Activated CD8-positive, alpha-beta memory T cell treated with anti-CD3 and anti-CD28 coated beads for 4 hours (primary cell): ENCODE results near the gene VSIG10L2.
"Not testable (repeated sequence)": the region's sequence is repeated elsewhere in the genome, so short reads cannot be mapped to it uniquely, and the experiment has no call there.

Experiments
- DNase-seq, 2 donors: peaks; one replicate each; pipeline ENCODE4 v3.0.0-alpha.2; 2020; ENCODE audit warnings: low read depth in 2 of 2

VSIG10L2 gene

DNA sequence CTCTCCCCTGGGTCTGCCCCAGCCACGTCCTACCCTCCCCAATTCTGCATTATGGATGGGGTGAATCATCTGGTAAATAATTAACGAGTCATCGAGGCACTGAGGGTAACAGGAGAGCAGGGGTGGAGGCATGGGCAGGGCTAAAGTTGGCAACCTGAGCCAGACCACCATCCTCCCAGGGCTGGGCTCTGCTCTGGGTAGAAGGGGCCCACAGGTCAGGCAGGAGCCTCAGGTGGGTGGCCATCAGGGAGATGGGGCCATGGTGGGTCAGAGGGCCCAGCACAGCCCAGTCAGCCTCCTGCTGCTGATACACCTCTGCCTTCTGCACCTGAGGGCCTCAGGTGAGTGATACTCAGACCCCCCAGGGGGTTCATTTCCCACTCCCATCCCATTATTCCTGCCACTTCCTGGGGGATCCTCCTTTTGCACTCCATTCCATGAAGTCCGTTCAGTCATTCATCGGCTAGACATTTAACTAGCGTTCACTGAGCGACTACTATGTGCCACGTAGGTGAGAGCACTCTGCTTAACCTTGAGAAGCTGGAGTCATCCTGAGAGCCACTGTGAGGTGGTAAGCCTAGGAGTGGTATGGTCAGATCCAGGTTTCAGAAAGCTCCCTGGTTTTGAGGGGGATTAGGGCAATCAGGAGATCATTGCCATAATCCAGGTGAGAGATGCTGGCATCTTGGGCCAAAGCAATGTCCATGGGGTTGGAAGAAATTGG, at the start of gene VSIG10L2:
Gene VSIG10L2, plus strand, starts transcription at position 248 of the 724 bp plus-strand sequence. Its CDS starts 12 bp downstream, at position 260.
- DNase-seq = no peak

DNA sequence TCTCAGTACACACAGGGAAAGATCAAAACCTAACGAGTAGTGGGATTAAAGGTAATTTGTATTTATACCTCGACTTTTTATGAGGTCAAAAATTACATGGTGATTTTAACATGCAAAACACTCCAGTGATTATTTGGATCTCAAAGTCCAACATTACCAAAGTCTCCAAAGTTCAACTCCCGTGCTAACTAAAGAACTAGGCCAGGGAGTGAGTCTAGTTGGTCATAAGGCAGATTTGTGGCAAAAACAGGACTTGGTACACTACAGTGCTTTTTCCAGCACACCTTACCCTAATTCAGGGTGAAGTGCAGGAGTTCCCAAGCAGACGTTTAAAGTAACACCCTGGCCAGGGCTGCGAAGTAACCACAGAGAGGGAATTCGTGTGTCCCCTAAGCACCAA, 44.0 kb upstream of the VSIG10L2 start:
- DNase-seq = no peak

DNA sequence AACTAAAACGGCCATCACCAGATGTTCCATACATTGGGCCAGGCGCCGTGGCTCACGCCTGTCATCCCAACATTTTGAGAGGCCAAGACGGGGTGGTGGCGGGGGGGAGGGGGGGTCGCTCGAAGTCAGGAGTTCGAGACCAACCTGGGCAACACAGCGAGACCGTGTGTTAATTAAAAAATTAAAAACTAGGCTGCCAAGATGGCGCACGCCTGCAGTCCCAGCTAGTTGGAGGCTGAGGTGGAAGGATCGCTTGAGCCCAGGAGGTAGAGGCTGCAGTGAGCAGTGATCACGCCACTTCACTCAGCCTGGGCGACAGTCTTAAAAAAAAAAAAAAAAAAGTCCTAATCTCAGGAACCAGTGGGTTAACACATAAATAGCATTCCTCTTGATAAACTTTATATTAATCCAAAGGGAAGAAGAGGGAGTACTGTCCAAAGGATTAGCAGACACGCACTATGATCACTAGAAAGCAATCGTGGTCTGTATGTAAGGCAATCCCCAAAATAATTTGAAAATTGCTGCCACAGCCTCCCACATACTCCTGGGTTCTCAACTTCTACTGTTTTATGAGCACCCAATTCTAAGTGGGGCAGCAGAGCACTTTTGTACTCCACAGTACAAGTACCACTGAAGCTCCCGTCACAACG, 43.4 kb upstream of the VSIG10L2 start:
- DNase-seq = no peak

DNA sequence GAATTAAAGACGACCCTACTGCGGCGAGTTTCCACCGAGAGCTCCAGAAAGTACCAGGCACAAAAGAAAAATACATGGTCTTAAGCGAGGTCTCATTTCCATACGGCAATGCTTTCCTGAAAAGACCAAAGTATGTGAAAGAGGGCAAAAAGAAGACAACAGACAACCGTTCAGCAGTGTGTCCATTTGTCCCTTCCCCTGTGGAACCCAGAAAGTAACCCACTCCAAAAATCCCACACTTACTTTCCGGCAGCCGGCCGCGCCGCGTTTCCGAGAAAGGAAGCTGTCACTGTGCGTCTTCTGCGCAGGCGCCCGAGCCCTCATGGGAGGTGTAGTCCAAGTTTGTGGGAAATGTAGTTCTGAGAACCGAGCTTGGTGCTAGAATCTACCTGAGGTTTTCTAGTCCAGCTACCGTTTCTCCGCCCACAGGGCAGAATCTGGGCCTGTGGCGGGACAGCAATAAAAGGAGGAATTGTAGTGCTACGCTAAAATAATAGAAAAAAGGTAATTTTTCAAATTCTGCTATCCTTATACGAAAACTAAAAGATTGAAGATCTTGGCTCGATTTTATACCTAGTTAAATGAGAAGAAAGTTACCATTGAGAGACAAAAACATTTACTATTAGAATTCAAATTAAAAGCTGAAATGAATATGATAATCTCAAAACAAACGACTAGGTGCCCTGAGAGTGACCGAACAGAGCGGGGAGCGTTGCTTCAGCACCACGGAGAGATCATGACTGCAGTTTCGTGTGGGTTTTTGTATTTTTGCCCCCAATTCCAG, 42.7 kb upstream of the VSIG10L2 start, which contains the start of gene PUS3:
Gene PUS3, minus strand, starts transcription at position 280 of the 784 bp plus-strand sequence. CDS start 6,922 bp downstream, outside the sequence.
- peak; percentile 73 to 82 for DNase-seq

DNA sequence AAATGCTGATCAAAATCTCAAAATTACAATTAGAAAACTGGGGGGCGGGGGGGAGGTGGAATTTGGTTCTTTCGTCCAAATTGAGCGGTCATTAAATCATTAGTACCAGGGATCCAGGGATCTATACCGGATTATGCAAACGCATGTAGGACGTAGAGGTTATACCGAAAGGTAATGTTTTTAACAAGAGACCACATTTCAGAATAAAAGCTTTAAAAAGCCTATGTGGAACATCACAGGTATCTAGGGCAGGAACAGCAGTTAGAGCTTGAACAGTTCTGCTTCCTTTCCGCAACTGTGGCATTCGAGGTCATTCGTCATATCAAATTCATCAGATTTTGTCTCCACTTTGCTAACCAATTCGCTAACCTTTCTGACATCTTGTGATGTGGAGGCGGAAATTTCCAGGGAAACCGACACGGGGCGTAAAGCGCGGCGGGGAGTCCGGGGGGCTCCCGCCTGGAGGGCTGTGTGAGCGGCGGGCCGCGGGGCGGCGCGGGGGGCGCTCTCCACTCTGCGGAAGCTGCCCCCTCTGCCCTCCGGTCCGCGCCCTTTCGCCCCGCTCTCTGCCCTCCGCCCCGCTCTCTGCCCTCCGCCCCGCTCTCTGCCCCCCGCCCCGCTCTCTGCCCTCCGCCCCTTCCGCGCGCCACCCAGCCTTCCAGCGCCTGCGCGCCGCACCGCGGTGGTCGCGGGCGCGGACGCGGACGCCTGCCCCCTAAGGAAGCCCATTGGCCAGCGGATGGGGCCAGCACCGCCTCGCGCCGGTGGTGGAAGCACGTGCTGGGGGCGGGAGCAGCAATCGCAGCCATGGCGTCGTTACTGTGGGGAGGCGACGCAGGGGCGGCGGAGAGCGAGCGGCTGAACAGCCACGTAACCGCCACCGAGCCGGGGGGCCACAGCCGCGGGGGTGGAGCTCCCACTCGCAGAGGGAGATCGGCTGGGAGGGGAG, 41.9 kb upstream of the VSIG10L2 start, which contains the start of gene DDX25:
Gene DDX25, plus strand, starts transcription at position 798 of the 949 bp plus-strand sequence. Its CDS starts 10 bp downstream, at position 808.
- DNase-seq = no peak

DNA sequence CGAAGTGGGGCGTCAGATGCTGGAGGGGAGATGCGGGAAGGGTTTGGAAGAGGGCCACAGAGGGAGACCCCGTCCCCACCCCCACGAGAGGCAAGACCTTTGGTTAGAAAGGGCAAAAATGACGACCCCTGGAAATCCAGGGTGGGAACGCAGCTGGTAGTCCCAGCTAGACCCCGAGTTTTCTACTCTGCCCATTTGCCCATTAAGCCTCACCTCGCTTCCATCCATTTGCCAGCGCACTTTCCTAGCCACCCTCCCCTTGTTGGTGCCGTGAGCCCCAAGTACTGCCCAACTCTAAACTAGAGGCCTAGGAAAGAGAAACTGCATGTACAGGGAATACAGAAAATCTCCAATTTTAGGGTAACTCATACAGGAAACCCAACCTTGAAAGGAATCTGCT, 41.2 kb upstream of the VSIG10L2 start:
- DNase-seq = no peak

DNA sequence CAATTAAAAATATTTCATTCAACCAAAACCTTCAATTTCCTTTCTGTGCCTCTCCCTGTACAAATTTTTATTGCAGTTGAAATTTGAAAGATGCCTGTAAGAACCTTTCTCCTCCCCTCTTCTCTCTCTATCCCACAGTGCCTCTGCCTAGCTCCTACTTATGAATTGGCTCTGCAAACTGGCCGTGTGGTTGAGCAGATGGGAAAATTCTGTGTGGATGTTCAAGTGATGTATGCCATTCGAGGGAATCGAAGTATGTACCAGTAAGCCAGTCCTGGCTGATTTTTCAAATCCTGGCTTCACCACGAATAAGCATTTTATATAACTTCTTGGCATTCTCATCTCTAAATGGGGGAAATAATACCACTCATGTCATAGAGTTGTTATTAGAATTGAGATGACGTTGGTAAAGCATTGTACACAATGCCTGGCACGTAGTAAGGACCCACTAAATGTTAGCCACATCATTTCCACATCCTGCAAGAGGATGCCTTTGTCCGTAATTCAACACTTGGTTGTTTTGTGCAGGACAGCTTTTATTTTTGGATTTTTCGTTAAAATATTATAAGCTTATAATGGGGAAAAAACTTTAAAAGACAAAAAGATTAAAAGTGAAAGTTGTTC, 35.5 kb upstream of the VSIG10L2 start:
- no peak for DNase-seq

DNA sequence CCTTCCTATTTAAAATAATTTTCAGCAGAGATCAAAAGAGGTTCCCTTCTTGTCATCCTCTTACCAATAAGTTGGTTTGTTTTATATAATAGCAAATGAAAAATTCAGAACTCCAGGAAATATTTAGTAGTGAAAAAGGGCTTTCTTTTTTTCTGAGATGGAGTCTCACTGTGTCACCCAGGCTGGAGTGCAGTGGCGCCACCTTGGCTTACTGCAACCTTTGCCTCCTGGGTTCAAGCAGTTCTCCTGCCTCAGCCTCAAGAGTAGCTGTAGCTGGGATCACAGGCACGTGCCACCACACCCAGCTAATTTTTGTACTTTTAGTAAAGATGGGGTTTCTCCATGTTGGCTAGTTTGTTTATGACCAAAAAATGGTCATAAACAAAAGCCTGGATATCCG, 31.2 kb upstream of the VSIG10L2 start:
- DNase-seq = not testable (repeated sequence)

DNA sequence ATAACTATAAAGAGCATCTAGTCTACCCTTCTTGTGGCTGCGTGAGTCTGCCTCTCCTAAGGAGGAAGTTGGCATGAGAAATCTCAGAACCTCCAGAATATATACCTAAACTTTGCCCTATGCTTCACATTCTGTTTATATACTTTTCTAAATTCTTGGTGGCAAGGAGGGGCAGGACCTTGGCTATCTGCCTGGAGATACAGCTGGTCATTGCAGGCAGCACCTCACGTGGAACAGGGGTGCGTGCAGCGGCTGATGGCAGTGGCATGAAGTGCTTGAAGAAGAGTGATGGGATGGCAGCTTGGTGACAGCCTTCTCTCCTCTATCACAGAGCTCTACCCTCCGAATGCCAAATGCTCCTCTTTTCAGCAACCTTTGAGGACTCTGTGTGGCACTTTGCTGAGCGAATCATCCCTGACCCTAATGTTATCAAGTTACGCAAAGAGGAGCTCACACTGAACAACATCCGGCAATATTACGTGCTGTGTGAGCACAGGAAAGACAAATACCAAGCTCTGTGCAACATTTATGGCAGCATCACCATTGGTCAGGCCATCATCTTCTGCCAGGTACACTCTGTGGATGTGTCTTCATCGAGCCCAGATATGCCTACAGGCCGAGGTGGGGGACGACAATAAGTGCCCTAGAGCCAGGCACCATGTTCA, 29.0 kb upstream of the VSIG10L2 start:
- no peak for DNase-seq

DNA sequence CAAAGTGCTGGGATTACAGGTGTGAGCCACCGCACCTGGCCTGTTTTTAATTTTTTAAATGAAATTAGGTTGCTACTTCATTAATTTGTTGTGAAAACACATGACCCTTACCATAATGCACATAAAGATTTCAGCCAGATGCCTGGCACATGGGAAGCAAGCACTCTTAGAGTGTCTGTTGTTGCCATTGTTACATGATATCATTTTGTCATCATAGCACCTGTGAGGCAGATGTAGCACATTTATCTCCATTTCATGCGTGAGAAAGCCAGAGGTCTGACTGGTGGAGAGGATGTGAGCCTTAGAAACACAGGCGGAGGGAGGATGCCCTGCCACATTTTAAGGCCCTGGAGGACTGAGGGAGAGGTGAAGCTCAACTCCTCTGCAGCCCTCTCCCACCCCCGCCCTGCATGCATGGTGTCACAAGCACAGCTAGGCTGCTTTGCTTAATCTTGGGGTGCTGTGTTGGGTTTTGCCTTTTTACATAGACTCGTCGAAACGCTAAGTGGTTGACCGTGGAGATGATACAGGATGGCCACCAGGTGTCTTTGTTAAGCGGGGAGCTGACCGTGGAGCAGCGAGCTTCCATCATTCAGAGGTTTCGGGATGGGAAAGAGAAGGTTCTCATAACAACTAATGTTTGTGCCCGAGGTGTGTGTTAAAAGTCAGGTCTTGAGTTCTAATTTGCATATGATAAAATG, 27.6 kb upstream of the VSIG10L2 start:
- no peak for DNase-seq

DNA sequence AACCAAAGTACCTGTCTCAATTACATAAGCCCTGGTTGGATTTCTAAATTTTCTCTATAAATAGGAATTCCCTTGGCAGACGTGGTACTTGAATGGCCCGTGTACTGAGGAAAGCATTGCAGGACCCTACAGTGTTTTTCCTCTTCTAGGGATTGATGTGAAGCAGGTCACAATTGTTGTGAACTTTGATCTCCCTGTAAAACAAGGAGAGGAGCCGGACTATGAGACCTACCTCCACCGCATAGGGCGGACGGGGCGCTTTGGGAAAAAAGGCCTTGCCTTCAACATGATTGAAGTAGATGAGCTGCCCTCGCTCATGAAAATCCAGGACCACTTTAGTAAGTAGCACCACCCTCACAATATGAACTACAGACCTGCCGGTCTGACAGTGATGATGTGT, 24.8 kb upstream of the VSIG10L2 start:
- no peak for DNase-seq

DNA sequence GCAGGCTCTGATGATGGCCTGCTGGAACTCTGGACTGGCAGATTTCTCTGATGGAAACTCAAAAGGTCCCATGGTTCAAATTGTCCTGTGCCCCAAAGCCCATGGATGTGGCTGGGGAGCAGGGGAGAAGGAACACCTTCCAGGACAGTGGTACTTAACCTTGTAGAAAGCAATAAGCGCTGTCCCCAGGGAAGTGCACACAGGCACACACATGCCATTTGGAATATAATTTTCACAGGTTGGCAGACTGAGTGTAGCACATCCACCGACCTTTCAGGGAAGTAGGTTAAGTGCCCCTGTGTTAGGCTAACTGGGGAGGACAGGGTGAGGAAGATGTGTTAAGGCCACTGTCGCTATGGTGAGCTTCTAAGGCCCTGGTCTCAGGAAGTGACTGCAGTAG, 23.7 kb upstream of the VSIG10L2 start:
- DNase-seq = no peak

DNA sequence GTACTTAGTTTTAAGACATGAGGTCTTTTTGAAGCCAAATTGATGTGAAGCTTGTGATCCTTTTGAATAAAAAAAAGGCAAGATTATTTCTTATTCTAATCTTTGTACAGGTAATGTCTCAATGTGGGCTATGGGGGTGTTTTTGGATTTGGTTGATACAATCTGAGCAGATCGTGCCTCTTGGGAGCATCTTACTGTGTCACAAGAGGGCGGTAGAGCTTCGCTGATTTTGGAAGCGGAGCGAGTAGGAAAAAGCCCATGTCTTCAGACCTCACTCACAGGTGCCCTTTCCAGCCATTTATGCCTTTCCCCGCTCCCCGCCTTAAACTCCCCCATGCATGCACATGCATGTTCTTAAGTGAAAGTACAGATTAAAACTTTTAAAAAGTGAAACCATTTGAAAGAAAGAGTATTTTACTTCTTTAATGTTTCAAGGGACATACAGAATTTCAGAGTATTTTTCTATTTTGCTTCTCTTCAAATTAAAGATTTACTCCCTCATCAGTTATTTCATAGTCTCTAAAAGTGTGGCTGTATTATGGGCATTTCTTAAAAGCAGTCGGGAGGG, 22.7 kb upstream of the VSIG10L2 start:
- peak in 1 of 2 donors; percentile 15 for DNase-seq

DNA sequence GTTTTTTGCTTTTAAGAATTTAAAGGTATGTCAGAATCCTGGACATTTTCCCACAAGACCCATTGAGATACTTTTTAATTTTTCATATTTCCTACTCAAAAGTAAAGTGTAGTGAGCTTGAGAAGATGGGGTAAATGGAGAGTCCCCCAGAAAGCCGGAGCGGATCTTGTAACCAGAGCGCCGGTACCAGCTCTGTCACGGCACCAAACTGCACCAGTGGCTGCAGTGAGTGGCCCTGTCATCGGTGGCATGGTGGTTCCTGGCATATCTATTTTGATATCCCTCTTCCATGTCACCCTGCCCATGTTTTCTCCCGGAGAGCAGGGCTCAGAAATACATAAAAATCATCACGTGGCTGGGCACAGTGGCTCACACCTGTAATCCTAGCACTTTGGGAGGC, 22.2 kb upstream of the VSIG10L2 start:
- DNase-seq = no peak

DNA sequence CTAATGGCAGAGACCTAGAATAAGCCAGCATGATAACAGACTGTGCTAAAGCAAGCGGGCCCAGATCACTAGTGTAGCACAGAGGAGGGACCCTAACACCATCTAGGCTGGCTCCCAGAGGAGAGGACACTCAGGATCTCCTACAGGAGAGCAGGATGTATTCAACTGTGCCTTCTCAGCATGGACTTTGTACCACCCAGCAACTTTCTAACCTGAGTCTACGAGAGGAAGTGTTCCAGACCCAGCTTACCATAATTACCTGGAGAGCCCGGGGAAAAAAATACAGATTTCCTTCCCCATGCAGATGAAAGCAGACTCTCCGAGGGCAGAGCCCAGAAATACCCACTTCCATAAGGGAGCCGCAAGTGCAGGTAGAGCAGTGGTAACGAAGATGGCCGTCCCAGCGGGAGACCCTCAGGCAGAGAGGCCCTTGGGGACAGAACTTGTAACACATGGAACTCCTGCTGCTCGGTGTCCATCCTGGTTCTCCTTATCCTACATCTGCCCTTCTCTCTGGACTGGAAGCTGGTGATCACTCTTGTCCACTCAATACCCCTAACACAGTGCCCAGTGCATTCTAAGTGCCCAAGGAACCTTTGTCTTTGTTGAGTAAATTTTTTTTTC, 21.3 kb upstream of the VSIG10L2 start:
- no peak for DNase-seq

DNA sequence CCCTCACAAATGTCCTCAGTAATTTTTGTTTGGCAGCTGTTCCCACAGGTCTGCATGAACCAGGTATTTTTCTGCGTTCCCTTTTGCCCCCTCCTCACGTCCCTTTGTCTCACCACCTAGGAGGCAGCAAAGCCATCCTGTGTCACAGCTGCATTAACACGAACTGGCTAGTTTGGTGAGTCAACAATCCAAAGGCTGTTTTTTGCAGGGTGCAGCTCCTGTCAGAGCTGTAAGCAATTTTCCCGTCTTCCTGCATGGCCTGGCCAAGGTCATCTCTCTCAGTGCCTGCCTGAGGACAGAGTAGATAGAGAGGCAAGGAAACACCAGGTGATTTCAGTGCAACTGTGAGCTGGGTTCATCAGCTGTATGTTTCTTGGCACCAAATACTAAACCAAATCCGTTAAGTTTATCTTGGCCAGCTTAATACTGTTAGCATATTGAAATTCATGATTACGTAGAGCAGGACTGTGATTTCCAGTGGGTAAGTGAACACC, 20.6 kb upstream of the VSIG10L2 start:
- DNase-seq = no peak

DNA sequence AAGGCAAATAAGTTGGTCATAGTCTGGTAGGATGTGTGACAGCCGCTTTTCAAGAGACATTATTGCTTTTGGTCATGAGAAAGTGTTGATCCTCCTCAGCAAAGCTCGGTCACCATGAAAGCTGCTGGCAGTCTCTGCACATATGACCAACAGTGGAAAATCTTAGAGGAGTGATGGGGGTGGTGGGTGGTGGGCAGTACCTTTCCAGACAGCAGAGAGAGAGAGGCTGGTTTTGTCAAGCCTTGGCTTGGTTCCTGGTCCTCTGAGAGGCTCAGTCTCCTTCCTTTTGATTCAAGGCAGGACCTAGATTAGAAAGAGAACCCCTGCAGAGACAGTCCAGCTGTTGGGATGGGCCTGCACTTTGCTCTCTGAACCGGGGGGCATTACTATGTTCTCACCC, 20.0 kb upstream of the VSIG10L2 start:
- DNase-seq = no peak

DNA sequence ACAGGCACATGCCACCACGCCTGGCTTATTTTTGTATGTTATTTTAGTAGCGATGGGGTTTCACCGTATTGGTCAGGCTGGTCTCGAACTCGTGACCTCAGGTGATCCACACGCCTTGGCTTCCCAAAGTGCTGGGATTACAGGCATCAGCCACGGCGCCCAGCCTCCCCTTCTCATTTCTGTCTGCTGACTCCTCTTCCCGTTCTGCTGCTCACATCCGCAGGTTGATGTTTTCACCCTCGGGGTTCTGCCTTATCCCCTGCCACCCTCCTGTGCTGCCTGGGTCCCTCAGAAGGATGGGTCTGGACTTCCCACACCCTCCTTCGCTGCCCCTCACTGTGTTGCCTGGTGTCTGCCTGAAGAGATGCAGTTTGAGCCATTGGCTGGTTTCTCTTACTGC, 19.2 kb upstream of the VSIG10L2 start:
- no peak for DNase-seq
